ENCODE data around the gene RHBDF1. TPM values are rescaled to one million over a fixed set of nuclear protein-coding genes. Genes with fewer than 3 reads are reported as not detected.

Gene RHBDF1
- polyA plus RNA-seq, 1 of the 3 experiments (the other 2 are of a cell fraction) = 54.1 TPM

GRCh38 chr16:60929-61878 is 11.2 kb downstream of the RHBDF1 start:
- H3K27ac ChIP-seq (ENCODE audit: low read depth in 2 of 2, low read length in 1 of 2) = no peak overlapping the region
- H3K4me1 ChIP-seq (ENCODE audit: control insufficient read depth in 1 of 2, insufficient read depth in 2 of 2, low read depth in 1 of 2, low read length in 1 of 2) = peaks cover 0 to 3% of the 10 kb centered on the region in 2 experiments; a peak in 1 of 4 replicates
- CTCF ChIA-PET = interaction anchor here (0.9 to 21.2 kb wide), 4 partner anchors 7 to 119 kb away, joined by 3 to 793 read pairs (median 56); partner anchors contain the start of gene HBQ1
- DNase-seq = no peak
- peaks cover 17% of the 10 kb centered on the region for H4K20me1 ChIP-seq (ENCODE audit: insufficient read depth)
- TF ChIP-seq FOSL2 (IDR thresholded peaks at IDR 0.05; ENCODE audit: borderline replicate concordance, low read depth) = no peak
- no peaks in the 10 kb centered on the region for H3K9me2 ChIP-seq
- no peak overlapping the region for H2AFZ ChIP-seq (ENCODE audit: low read depth)
- H3K9ac ChIP-seq = no peak overlapping the region
- H3F3A ChIP-seq (replicated peaks; ENCODE audit: insufficient read depth) = no peaks in the 10 kb centered on the region
- no peaks in the 10 kb centered on the region for H3K27me3 ChIP-seq (ENCODE audit: insufficient read depth)
- peaks cover 11% of the 10 kb centered on the region; the same call in 1 of the 2 replicates for H3K79me2 ChIP-seq (ENCODE audit: insufficient read depth)
- no peak overlapping the region for H3K4me3 ChIP-seq (ENCODE audit: low read depth in 2 of 2, low read length in 1 of 2)
- H3K36me3 ChIP-seq (replicated peaks in 1 of 2; ENCODE audit: control insufficient read depth in 1 of 2, insufficient read depth in 2 of 2, low read length in 1 of 2) = peaks cover 11 to 71% of the 10 kb centered on the region in 2 experiments
- no peak overlapping the region for H3K4me2 ChIP-seq
- 88% methylated on average over 34 of the region's 89 CpGs for WGBS (ENCODE audit: low lambda C conversion rate)
- no peaks in the 10 kb centered on the region for H3K9me3 ChIP-seq
- POLR2A ChIA-PET = no interaction called here

- Histone ChIP-seq H3K9me2 (no peaks in the 10 kb centered on the region), H3K79me2 (ENCODE audit: insufficient read depth) (peaks cover 3% of the 10 kb centered on the region; the same call in 1 of the 2 replicates), H2AFZ (ENCODE audit: low read depth) (no peak overlapping the region), H3K27ac (ENCODE audit: low read depth in 2 of 2, low read length in 1 of 2) (no peak overlapping the region), H3K36me3 (replicated peaks in 1 of 2; ENCODE audit: control insufficient read depth in 1 of 2, insufficient read depth in 2 of 2, low read length in 1 of 2) (peaks cover 11 to 81% of the 10 kb centered on the region in 2 experiments), H3K9ac (no peak overlapping the region), H3K4me1 (ENCODE audit: control insufficient read depth in 1 of 2, insufficient read depth in 2 of 2, low read depth in 1 of 2, low read length in 1 of 2) (no peaks in the 10 kb centered on the region), H3K4me3 (ENCODE audit: low read depth in 2 of 2, low read length in 1 of 2) (no peak overlapping the region), H3F3A (replicated peaks; ENCODE audit: insufficient read depth) (peaks cover under 1% of the 10 kb centered on the region), H4K20me1 (ENCODE audit: insufficient read depth) (peaks cover 7% of the 10 kb centered on the region), H3K9me3 (no peaks in the 10 kb centered on the region), H3K27me3 (ENCODE audit: insufficient read depth) (no peaks in the 10 kb centered on the region), H3K4me2 (no peak overlapping the region)
- ChIA-PET CTCF (interaction anchor here (0.9 to 21.2 kb wide), 5 partner anchors 9 to 120 kb away, joined by 3 to 793 read pairs (median 7); partner anchors contain the start of gene HBQ1), POLR2A (no interaction called here)
- no peak for DNase-seq
- 93% methylated on average over 4 of the region's 11 CpGs for WGBS (ENCODE audit: low lambda C conversion rate)
- TF ChIP-seq GABPA (IDR thresholded peaks at IDR 0.05; ENCODE audit: low read depth) (no peak), EP300 (IDR thresholded peaks at IDR 0.05; ENCODE audit: borderline replicate concordance in 1 of 2, low read depth in 1 of 2, low read length in 1 of 2) (no peak), ZBTB33 (IDR thresholded peaks at IDR 0.05; ENCODE audit: borderline replicate concordance, low read depth) (no peak), POLR2AphosphoS5 (IDR thresholded peaks at IDR 0.05; ENCODE audit: low read depth, low read length) (no peak), USF1 (IDR thresholded peaks at IDR 0.05; ENCODE audit: borderline replicate concordance, low read depth) (no peak), NFIC (IDR thresholded peaks at IDR 0.05; ENCODE audit: borderline replicate concordance) (no peak), REST (IDR thresholded peaks at IDR 0.05; ENCODE audit: low read depth, low read length) (no peak), FOXM1 (IDR thresholded peaks at IDR 0.05; ENCODE audit: low read depth) (no peak)
- TF ChIP-seq, protein P1, sequence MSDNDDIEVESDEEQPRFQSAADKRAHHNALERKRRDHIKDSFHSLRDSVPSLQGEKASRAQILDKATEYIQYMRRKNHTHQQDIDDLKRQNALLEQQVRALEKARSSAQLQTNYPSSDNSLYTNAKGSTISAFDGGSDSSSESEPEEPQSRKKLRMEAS (IDR thresholded peaks at IDR 0.05; ENCODE audit: low read depth) = no peak
Observed at GRCh38 chr16:60166-60565, 12.3 kb downstream of the RHBDF1 start.

Data from SK-N-SH (cell line).